B cell (primary cell): Measurements from ENCODE around the gene IL11RA. TPM values are rescaled to one million over a fixed set of nuclear protein-coding genes. Genes with fewer than 3 reads are reported as not detected.

Experiments
- ATAC-seq: fragments of 200-7000 bp; cut with Tn5 transposase; one replicate; pipeline ENCODE4 v1.10.0; 2021; ENCODE audit warnings: low read depth, mild to moderate bottlenecking, moderate number of reproducible peaks, moderate library complexity
- CTCF ChIA-PET: fragments of 350-600 bp; sonication (Branson Sonifier 250); formaldehyde crosslinking; loops from one replicate; lab custom pipeline; 2021; ENCODE audit warnings: antibody characterized with exemption, inconsistent platforms; lab: Charles Lee
- POLR2A ChIA-PET: fragments of 350-600 bp; sonication (Branson Sonifier 250); formaldehyde crosslinking; loops from one replicate; lab custom pipeline; 2021; ENCODE audit warnings: antibody characterized with exemption; lab: Charles Lee
- DNase-seq: peaks from one replicate; pipeline ENCODE4 v3.0.0; 2013
- H2AFZ ChIP-seq: 2 replicates; pipeline ENCODE4 v1.6.1; 2012; ENCODE audit warnings: mild to moderate bottlenecking, low read depth, low read length; ENCODE audit not compliant: insufficient read depth, poor library complexity, severe bottlenecking
- H3K27ac ChIP-seq, 2 donors: 1 replicate in 1 of 2; 2 replicates in 1 of 2; pipeline ENCODE4 v1.5.1; 2012 to 2013; ENCODE audit warnings: low read length in 2 of 2, mild to moderate bottlenecking in 2 of 2, moderate library complexity in 1 of 2
- H3K27me3 ChIP-seq, 4 experiments: fragments of 200-600 bp in 1 of 4; sonication (generic) in 1 of 4; replicated peaks in 1 of 4; 1 replicate in 2 of 4; 2 replicates in 2 of 4; pipeline versions ENCODE4 v1.6.1 to v1.7.0; 2013 to 2016; ENCODE audit warnings: low read length in 3 of 4, mild to moderate bottlenecking in 2 of 4, mixed read lengths in 1 of 4, moderate library complexity in 1 of 4; ENCODE audit not compliant: insufficient read depth in 4 of 4, control insufficient read depth in 3 of 4; ENCODE audit errors: control extremely low read depth in 1 of 4
- H3K36me3 ChIP-seq, 2 experiments: replicated peaks in 1 of 2; 1 replicate in 1 of 2; 2 replicates in 1 of 2; pipeline versions ENCODE4 v1.6.1 to v1.7.1; 2013; ENCODE audit warnings: low read length in 1 of 2; ENCODE audit not compliant: insufficient read depth in 2 of 2, control insufficient read depth in 1 of 2; ENCODE audit errors: control extremely low read depth in 1 of 2, extremely low read depth in 1 of 2
- H3K4me1 ChIP-seq, 2 donors: fragments of 200-600 bp in 1 of 2; sonication (generic) in 1 of 2; 1 replicate in 1 of 2; 2 replicates in 1 of 2; pipeline versions ENCODE4 v1.5.1 to v1.6.1; 2013 to 2017; ENCODE audit warnings: low read length in 2 of 2; ENCODE audit not compliant: control insufficient read depth in 2 of 2, insufficient read depth in 2 of 2
- H3K4me2 ChIP-seq: replicated peaks from 2 replicates; pipeline ENCODE3; 2012; ENCODE audit warnings: mild to moderate bottlenecking, low read depth, low read length; ENCODE audit not compliant: poor library complexity, severe bottlenecking
- H3K4me3 ChIP-seq, 5 experiments: fragments of 200-600 bp in 1 of 5; sonication (generic) in 1 of 5; 1 replicate in 3 of 5; 2 replicates in 2 of 5; pipeline versions ENCODE4 v1.5.1 to v1.7.0; 2011 to 2016; ENCODE audit warnings: low read length in 4 of 5, mild to moderate bottlenecking in 4 of 5, low read depth in 2 of 5, control low read depth in 1 of 5, moderate library complexity in 1 of 5; ENCODE audit not compliant: insufficient read depth in 1 of 5; ENCODE audit errors: control extremely low read depth in 1 of 5, extremely low read depth in 1 of 5
- H3K79me2 ChIP-seq: fragments of 200-600 bp; sonication (generic); one replicate; pipeline ENCODE4 v1.6.0; 2016; ENCODE audit warnings: low read length; ENCODE audit not compliant: control insufficient read depth, insufficient read depth
- H3K9ac ChIP-seq: fragments of 200-600 bp; sonication (generic); 2 replicates; pipeline ENCODE4 v1.6.1; 2017; ENCODE audit warnings: mild to moderate bottlenecking, low read length, moderate library complexity
- H3K9me3 ChIP-seq, 3 donors: one replicate each; pipeline versions ENCODE4 v1.6.1 to v1.7.1; 2013; ENCODE audit warnings: low read length in 2 of 3; ENCODE audit not compliant: control insufficient read depth in 2 of 3, insufficient read depth in 1 of 3; ENCODE audit errors: control extremely low read depth in 1 of 3
- H4K20me1 ChIP-seq: 2 replicates; pipeline ENCODE4 v1.6.0; 2012; ENCODE audit warnings: mild to moderate bottlenecking, low read length; ENCODE audit not compliant: insufficient read depth, control insufficient read depth, poor library complexity, severe bottlenecking
- H3K27ac Mint-ChIP-seq: one replicate; pipeline ENCODE4 v1.8.0; 2021; ENCODE audit warnings: mixed read lengths
- H3K27me3 Mint-ChIP-seq: one replicate; pipeline ENCODE4 v1.8.0; 2021; ENCODE audit warnings: mixed read lengths
- H3K4me1 Mint-ChIP-seq: one replicate; pipeline ENCODE4 v1.8.0; 2021; ENCODE audit warnings: mixed read lengths
- H3K4me3 Mint-ChIP-seq: one replicate; pipeline ENCODE4 v1.8.0; 2021; ENCODE audit warnings: mixed read lengths
- H3K9me3 Mint-ChIP-seq: one replicate; pipeline ENCODE4 v1.8.0; 2022; ENCODE audit warnings: mixed read lengths; ENCODE audit not compliant: insufficient read depth
- CTCF ChIP-seq: fragments of 200-600 bp; IDR thresholded peaks from one replicate; pipeline ENCODE4 v1.8.0; 2022; ENCODE audit warnings: antibody characterized with exemption, mild to moderate bottlenecking
- EZH2 ChIP-seq: IDR thresholded peaks from 2 replicates; pipeline ENCODE4 v1.6.1; 2012; ENCODE audit warnings: borderline replicate concordance, low read depth, mild to moderate bottlenecking, moderate library complexity, low read length; ENCODE audit not compliant: insufficient read depth, poor library complexity, severe bottlenecking
- WGBS: methylation state at CpG from one replicate; pipeline ENCODE4 v1.1.5; 2013; ENCODE audit warnings: missing lambda C conversion rate; ENCODE audit not compliant: insufficient coverage; 5-methylcytosine and 5-hydroxymethylcytosine counted together
- intact Hi-C: fragments of 100-400 bp; cut with micrococcal nuclease; formaldehyde crosslinking; loops from one replicate; pipeline ENCODE4 v1.10.0; 2022
- polyA plus RNA-seq: library from polyadenylated mRNA; depleted of rRNA; stranded (reverse); fragments of >200 nt; gene quantifications from 2 replicates; pipeline ENCODE4 v1.2.3, GENCODE V29; 2012
- small RNA-seq: library from RNA; depleted of rRNA; stranded (forward); fragments of <200 nt; gene quantifications from one replicate; pipeline ENCODE3, GENCODE V24; 2012; ENCODE audit warnings: low replicate concordance, low read depth; ENCODE audit not compliant: insufficient read length
- total RNA-seq, 2 donors: library from RNA; stranded (reverse); fragments of 120-200 nt in 1 of 2; gene quantifications; 1 replicate in 1 of 2; 2 replicates in 1 of 2; pipeline versions ENCODE4 v1.2.3 to v1.2.4, GENCODE V29; 2013 to 2022

IL11RA gene
- total and polyA plus RNA-seq, 2 donors (not counting 1 experiment from before 2014, with no cell fraction given), result 47.3 to 58.0 TPM

GRCh38 chr9:34710023-34710422, 58.0 kb downstream of the IL11RA start, which contains the start of gene CCL21:
CCL21 (minus strand) TSS chr9:34710136; CDS start chr9:34710066, 70 bp downstream.
- no peak within 1 kb of the TSS for H3K27ac Mint-ChIP-seq
- no peak within 1 kb of the TSS for H3K4me3 Mint-ChIP-seq
- CTCF ChIA-PET, result interaction anchor here (0.9 to 1.2 kb wide), 2 partner anchors 9 to 11 kb away, joined by 3 to 4 read pairs; no protein-coding TSS in a partner anchor
- H3K4me2 ChIP-seq, result no peak within 1 kb of the TSS
- H3K4me1 ChIP-seq, result no peaks in the 10 kb centered on the region
- H3K4me3 ChIP-seq, result no peak within 1 kb of the TSS
- peaks cover 0 to 8% (median 5%) of the 10 kb centered on the region in 4 experiments for H3K27me3 ChIP-seq
- H3K27me3 Mint-ChIP-seq, result peaks cover 31% of the 10 kb centered on the region
- H4K20me1 ChIP-seq, result no peaks in the 10 kb centered on the region
- ATAC-seq (no peak), DNase-seq (no peak)
- no peaks in the 10 kb centered on the region for H3K9me3 ChIP-seq
- no peak within 1 kb of the TSS for H3K27ac ChIP-seq
- no peak for TF ChIP-seq CTCF
- TF ChIP-seq EZH2, result no peak
- H3K9ac ChIP-seq, result no peak within 1 kb of the TSS
- no peaks in the 10 kb centered on the region for H3K9me3 Mint-ChIP-seq
- intact Hi-C loops, result no loop called here
- no peaks in the 10 kb centered on the region for H3K4me1 Mint-ChIP-seq
- no peaks in the 10 kb centered on the region for H3K79me2 ChIP-seq
- no peak within 1 kb of the TSS for H2AFZ ChIP-seq
- H3K36me3 ChIP-seq, result no peaks in the 10 kb centered on the region
- WGBS, result no CpG with 5 or more reads among the region's 2 CpGs
- POLR2A ChIA-PET, result no interaction called here

Small RNAs within 50 kb of the gene (small RNA-seq; reads per million reads assigned to genes)
- gene CCL27, result not detected

Other genes with a start within 250 kb of the IL11RA start
- gene FAM219A, start 193.6 kb upstream of the IL11RA start, total RNA-seq, result 16.0 and 17.3 TPM in 2 replicates
- gene FAM219A, start 193.6 kb upstream of the IL11RA start, polyA plus RNA-seq, result 12.6 and 12.9 TPM in 2 replicates
- gene DNAI1, start 193.4 kb upstream of the IL11RA start, total RNA-seq, result not detected in 2 replicates
- gene DNAI1, start 193.4 kb upstream of the IL11RA start, polyA plus RNA-seq, result not detected in 2 replicates
- gene ENHO, start 129.2 kb upstream of the IL11RA start, total RNA-seq, result not detected in 2 replicates
- gene ENHO, start 129.2 kb upstream of the IL11RA start, polyA plus RNA-seq, result 0.13 TPM in 1 of 2 replicates, not detected in the other
- not detected in 2 replicates for gene CNTFR, start 62.5 kb upstream of the IL11RA start, total RNA-seq
- not detected in 2 replicates for gene CNTFR, start 62.5 kb upstream of the IL11RA start, polyA plus RNA-seq
- gene RPP25L, start 40.1 kb upstream of the IL11RA start, total RNA-seq, result 20.2 and 21.7 TPM in 2 replicates
- 14.8 and 27.0 TPM in 2 replicates for gene RPP25L, start 40.1 kb upstream of the IL11RA start, polyA plus RNA-seq
- gene DCTN3, start 31.7 kb upstream of the IL11RA start, total RNA-seq, result 48.2 and 55.3 TPM in 2 replicates
- gene DCTN3, start 31.7 kb upstream of the IL11RA start, polyA plus RNA-seq, result 56.4 and 75.0 TPM in 2 replicates
- gene ARID3C, start 23.1 kb upstream of the IL11RA start, total RNA-seq, result not detected in 2 replicates
- gene ARID3C, start 23.1 kb upstream of the IL11RA start, polyA plus RNA-seq, result not detected in 2 replicates
- 21.4 and 23.0 TPM in 2 replicates for gene SIGMAR1, start 14.4 kb upstream of the IL11RA start, total RNA-seq
- gene SIGMAR1, start 14.4 kb upstream of the IL11RA start, polyA plus RNA-seq, result 18.9 and 30.7 TPM in 2 replicates
- 96.6 and 111 TPM in 2 replicates for gene GALT, start 5.5 kb upstream of the IL11RA start, total RNA-seq
- 163 and 167 TPM in 2 replicates for gene GALT, start 5.5 kb upstream of the IL11RA start, polyA plus RNA-seq
- not detected in 2 replicates for gene CCL27, start 10.5 kb downstream of the IL11RA start, total RNA-seq
- not detected in 2 replicates for gene CCL27, start 10.5 kb downstream of the IL11RA start, polyA plus RNA-seq
- not detected in 2 replicates for gene CCL19, start 39.1 kb downstream of the IL11RA start, total RNA-seq
- gene CCL19, start 39.1 kb downstream of the IL11RA start, polyA plus RNA-seq, result 0.26 TPM in 1 of 2 replicates, not detected in the other
- not detected in 2 replicates for gene CCL21, start 58.0 kb downstream of the IL11RA start, total RNA-seq
- not detected in 2 replicates for gene CCL21, start 58.0 kb downstream of the IL11RA start, polyA plus RNA-seq